C4-2B (cell line): Measurements from ENCODE around the gene SCGN.

Source experiments
- ZFX ChIP-seq: fragments of 450-650 bp; IDR thresholded peaks from 2 replicates; pipeline ENCODE4 v1.6.1; 2017
- TF ChIP-seq, protein P1 (sequence below): fragments of 450-650 bp; conservative IDR thresholded peaks from 2 replicates; pipeline ENCODE4 v1.5.1; 2017; ENCODE audit warnings: mild to moderate bottlenecking

- TF ChIP-seq, protein P1, sequence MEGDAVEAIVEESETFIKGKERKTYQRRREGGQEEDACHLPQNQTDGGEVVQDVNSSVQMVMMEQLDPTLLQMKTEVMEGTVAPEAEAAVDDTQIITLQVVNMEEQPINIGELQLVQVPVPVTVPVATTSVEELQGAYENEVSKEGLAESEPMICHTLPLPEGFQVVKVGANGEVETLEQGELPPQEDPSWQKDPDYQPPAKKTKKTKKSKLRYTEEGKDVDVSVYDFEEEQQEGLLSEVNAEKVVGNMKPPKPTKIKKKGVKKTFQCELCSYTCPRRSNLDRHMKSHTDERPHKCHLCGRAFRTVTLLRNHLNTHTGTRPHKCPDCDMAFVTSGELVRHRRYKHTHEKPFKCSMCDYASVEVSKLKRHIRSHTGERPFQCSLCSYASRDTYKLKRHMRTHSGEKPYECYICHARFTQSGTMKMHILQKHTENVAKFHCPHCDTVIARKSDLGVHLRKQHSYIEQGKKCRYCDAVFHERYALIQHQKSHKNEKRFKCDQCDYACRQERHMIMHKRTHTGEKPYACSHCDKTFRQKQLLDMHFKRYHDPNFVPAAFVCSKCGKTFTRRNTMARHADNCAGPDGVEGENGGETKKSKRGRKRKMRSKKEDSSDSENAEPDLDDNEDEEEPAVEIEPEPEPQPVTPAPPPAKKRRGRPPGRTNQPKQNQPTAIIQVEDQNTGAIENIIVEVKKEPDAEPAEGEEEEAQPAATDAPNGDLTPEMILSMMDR = no peak
- no peak for TF ChIP-seq ZFX
Measured at GRCh38 chr6:25713824-25714223, 61.8 kb downstream of the SCGN start.
